GM19025 (cell line): ENCODE results near the gene SERAC1.

Source experiments
- ATAC-seq: cut with Tn5 transposase; IDR thresholded peaks from one replicate; pipeline ENCODE4 v1.9.1; 2021; ENCODE audit warnings: mild to moderate bottlenecking, low read depth, moderate library complexity; ENCODE audit not compliant: unreplicated experiment

The SERAC1 gene

DNA sequence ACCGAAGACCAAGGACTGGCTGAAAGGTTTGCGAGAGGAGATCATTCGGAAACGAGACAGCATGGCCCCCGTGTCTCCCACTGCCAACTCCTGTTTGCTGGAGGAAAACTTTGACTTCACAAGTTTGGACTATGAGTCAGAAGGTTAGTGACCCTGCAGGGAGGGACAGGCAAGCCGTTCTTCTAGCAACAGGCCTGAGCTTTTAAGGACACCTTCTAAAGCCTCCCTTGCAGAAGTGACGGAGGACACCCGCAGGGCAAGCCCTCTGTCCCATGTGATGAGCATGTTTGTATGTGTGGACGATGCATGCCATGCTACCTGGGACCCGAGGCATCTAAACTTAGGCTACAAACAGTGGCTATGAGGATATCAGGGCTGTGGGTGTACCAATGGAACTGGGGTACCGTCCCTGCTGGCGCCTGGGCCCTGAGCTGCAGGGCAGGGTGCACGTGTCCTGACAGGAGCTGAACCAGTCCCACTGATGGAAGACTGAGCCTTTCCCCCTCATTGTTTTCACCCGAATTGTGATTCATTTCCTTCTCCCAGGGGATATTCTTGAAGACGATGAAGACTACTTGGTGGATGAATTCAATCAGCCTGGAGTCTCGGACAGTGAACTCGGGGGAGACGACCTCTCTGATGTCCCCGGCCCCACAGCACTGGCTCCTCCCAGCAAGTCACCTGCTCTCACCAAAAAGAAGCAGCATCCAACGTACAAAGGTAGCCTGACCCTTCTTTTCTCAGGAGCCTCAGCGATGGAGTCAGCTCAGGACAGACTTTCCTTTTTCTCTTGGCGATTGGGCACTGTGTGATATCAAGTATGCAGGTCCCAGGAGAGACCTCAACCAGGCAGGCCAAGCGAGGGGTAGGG lies 84.4 kb downstream of the SERAC1 start:
- no peak for ATAC-seq

DNA sequence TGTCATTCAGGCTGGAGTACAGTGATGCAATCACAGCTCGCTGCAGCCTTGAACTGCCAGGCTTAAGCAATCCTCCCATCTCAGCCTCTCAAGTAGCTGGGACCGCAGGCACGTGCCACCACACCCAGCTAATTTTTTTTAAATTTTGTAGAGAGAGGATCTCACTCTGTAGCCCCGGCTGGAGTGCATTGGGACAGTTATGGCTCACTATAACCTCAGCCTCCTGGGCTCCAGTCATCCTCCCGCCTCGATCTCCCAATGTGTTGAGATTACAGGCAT lies 86.5 kb downstream of the SERAC1 start:
- no peak for ATAC-seq

DNA sequence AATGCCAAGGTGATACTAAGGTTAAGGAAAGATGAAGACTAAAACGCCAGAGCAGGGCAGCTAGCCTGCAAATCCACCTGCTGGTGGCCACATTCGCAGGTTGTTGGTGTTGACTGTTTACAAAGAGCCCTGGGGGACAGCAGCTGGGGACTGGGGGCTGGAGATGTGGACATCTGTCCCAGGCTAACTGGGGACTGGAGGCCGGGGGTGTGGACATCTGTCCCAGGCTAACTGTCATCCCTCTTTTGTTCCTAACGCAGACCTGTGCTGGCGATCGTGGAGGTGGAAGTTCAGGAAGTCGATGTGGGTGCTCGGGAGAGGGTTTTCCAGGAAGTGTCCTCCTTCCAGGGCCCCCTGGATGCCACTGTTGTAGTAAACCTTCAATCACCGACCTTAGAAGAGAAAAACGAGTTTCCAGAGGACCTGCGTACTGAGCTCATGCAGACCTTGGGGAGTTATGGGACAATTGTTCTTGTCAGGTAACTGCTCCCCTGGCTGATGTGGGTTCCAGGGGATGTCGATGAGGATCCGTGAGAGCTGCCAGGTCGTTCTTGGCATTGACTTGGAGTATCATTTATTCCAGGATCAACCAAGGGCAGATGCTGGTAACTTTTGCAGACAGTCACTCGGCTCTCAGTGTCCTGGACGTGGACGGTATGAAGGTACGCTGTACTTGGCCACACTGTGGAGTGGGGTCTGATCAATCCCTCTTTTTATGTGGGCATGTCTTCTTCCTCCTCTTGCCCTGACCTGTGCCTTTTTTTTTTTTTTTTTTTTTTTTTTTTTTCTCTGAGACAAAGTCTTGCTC lies 87.0 kb downstream of the SERAC1 start:
- no peak for ATAC-seq

DNA sequence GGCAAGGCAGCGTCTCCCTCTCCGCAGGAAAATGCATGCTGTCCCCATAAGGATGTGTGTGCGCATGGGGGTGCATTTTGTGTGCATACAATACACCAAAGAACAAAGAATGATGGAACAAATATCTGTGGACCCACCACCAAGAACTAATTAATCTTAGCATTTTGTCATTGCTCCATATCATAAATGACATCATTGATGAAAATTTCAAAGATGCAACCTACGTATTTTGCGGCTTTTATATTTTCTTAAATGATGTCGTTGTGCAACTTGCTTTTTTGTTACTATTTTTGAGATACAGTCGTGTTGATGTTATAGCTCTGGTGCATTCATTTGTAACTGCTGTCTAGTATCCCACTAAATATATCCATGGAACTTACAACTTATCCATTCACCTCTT lies 89.7 kb downstream of the SERAC1 start:
- ATAC-seq, result no peak

DNA sequence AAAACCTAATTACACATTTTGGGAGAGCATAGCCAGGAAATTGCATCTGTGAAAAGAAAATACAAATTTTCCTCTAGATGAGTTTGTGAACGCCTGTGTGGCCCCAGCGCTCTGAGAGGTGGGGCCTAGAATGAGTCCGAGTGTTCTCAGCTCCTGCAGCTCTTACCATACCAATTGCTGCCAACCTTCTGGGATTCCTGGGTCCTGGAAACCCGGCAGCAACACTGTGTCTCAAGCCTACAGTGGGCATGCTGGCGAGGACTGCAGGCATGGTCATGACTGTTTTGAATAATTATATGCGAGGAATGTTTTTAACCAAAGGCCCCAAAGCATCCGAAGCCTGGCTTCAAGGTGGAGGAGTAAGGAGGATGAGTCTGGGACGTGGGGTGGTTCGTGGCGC lies 90.4 kb downstream of the SERAC1 start:
- ATAC-seq, result no peak

DNA sequence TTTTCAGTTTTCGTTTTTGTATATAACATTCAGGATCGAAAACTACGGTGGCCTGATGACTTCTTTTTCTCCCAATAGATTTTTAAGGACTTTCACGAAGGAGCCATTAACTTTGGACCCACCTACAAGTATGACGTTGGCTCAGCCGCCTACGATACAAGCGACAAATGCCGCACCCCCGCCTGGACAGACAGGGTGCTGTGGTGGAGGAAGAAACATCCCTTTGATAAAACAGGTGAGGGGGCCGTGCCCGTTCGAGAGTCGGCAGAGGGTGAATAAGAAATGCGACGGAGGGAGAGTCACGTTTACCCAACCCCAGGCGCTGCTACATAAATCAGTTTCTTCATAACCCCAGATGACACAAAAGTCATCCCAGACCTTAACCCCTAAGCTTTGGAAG lies 91.5 kb downstream of the SERAC1 start:
- ATAC-seq, result no peak

DNA sequence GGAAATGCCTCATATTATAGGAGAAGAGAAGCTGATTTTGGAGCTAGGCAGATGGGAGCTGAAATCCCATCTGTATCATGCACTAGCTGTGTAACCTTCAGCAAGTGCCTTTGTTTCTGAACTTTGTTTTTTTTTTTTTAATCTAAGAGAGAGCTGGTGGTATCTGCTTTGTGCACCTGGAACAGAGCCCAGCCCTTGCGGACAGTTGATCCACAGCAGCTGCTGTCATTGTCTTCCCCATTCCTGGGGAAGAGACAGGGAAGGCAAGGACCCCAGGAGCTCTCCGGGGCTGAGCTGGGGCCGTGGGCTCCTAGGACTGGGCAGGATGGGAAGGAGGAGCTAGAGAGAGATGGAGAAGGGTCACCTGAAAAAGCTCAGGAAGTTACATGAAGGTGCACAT lies 94.3 kb downstream of the SERAC1 start:
- ATAC-seq, result no peak

DNA sequence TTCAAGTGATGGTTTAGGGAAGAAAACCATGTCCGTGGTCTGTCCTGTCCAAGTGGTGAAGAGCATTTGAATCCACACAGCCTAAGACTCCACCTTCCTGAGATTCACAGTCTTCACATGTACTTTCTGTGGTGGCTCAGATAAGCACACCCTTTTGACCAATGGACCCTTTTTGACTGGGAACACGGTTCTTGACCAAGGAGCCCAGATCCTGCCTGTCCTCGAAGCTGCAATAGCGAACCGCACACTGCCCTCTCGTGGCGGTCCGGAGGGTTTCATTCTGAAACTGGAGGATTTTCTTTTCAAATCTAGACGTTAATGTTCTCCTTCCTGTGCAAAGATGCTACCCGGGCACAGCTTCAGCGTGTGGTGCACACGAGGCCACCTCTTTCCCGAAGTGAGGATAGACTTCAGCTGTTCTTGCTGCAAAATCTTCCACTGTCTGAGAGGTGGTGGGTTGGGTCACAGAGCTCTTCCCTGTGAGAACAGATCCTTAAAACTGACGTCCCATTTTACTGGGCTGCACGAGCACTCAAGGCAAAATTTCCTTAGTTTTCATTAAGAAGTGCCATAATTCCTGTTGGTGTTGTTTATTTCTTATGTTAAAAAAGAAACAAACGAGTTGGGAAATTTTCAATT lies 95.9 kb downstream of the SERAC1 start:
- ATAC-seq, result no peak

DNA sequence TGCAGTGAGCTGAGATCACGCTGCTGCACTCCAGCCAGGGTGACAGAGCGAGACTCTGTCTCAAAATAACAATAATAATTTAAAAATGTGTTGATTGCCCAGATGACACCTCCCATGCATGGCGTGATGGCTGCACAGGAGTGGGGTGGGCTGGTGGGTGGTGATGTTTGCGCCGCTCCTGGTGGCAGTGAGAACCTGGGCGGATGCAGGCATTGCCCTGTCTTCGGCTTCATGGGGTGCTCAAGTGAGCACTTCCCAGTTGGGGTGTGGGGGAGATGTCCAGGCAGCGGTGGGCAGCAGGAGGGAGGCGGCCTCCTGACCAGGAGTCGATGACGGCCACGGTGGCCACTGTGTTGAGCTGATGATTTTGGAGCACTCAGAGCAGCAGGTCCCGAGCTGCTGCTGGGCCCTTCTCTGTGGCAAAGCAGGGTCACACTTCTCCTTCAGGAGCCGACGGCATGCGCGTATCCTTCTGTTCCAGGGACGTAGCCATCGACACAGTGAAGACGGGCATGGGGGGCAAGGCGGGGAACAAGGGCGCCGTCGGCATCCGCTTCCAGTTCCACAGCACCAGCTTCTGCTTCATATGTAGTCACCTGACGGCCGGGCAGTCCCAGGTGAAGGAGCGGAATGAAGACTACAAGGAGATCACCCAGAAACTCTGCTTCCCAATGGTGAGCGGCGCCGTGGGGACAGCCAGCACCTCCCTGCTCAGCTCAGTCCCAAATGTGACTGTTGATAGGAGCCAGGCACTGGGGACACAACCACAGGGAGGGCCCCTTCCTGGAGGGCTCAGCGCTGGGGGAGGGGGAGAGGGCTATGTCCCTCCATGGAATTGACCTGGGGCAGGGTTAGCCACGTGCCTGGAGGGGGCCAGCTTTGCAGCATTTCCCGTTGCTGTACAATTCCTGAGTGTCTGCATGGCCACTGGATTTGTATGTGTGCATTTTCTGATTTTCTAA lies 96.7 kb downstream of the SERAC1 start:
- no peak for ATAC-seq

DNA sequence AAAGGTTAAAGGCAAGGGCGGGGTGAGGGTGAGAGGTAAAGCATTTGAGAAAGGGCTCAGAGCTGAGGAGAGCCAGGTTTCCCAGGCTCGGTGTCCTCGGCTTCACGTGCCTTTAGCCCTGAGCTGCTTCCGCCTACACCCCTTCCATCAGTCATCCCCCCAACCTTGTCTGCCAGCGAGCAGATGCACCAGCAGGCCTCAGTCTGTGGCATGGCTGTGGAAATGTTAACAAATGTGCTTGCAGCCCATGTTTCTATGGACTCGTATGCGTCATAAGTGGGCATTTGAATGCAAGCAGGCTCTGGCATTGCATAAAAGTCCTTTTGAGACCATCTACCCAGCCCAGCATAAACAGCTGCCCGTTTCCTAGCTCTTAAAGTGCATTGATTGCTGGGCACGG lies 97.5 kb downstream of the SERAC1 start:
- no peak for ATAC-seq

DNA sequence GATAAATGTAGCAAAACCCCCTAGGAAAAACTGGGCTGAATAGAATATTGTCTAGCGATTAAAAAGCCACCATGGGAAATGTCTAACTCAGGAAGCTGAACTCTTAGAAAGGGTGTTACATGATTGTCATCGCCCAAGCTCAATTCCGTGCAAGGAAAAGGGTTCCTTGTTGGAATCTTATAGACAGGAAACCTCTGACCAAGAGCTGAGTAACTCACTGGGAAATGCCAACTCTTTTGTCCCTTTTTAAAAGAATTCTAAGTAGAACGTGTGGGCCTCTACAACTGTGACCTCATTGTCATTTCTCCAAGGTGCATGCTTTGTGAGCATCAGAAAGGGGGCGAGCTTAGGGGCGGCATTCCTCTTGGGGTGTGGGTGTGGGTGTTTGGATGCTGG lies 98.3 kb downstream of the SERAC1 start:
- no peak for ATAC-seq

DNA sequence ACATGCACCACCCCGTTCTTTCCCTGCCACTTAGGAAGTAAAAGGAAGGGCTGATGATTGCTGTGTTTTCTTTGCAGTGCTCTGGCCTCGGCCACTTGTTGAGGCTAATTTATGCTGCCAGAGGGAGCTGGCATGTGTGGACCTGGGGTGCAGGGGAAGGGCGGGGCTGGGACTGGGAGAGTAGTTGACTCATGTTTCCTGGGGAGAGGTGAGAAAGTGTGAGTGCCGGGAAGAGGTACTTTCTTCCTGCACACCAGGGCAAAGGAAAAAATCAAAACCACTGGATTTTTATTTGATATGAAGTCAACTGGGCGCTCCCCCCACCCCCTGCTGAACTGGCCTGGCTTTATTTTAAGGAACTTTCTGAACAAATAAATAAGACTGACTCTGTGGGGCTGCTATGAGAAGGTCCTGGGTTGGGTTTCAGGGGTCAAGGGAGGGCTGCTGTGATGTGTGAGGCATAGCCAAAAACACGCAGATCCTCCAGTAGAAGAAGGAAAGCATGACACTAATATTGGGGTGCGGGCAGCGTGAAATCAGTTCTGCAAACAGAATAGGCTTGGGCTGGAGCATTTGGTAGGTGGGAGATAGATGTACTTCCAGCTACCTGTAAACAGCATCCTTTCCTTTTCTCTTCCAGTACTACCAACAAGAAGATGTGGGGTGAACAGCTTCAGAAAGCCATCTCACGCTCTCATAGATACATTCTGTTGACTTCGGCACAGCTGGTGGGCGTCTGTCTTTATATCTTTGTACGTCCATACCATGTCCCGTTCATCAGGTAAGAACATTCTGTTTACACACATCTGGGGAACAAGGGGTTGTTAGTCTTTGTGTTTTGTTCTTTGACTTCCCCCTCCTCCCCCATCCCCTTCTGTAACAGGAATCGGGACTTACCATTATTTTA lies 98.9 kb downstream of the SERAC1 start:
- ATAC-seq, result no peak

DNA sequence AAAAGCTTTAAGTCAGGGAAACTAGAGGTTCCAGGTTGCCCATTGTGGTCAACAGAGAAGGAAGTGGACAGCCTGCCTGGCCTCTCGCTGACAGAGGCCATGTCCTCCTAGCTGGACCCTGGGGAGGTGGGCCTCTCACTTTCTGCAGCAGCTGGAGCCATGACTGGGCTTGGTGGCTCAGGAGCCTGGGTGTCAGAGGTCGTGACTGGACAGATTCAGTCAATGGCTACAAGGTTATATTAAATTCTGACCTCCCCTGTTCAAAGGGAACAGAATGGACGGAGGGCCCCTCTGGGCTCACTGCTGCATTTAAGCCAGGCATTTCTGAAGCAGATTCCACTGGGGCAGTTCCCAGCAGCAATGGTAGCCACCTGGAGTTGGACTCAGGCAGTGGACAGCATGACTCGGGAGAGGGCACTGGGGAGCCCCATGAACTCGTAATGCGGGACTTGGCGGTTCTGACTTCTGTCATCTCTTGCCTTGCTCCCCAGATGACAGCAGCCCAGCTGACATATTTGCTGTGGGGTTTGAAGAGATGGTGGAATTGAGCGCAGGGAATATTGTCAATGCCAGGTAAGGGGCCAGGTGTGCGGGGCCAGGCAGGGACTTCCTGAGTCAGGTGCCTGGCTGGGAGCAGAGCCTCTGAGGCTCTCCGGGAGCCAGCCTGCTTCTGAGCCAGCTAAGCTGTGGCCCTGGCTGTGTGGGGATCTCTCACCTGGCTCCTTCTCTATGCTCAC lies 99.7 kb downstream of the SERAC1 start:
- ATAC-seq, result no peak

DNA sequence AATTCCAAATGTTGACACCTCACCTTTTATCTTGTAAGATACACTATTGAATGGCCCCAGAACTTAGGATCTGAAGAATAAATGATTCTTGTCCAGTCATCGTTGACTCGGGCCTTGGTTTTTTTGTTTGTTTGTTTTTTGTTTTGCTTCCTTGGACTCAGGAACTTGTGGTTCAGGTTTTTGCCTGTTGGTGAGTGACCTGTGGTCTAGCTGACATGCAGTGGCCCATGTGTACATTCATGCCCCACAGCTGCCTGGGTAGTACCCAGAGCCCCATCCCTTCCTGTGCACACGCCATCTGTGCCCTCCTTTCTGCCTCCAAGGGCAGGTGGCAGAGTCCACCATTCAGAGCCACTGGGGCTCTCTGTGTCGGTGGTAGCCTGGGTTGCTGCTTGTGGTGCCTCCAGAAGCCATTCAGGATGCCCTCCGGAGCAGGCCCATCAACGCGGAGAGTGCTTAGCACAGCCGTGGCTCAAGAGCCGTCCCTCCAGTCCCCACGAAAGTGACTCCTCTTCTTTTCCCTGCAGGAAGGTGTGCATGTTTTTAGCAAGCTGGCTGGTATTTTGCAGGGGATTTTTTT lies 100.5 kb downstream of the SERAC1 start:
- ATAC-seq, result no peak

DNA sequence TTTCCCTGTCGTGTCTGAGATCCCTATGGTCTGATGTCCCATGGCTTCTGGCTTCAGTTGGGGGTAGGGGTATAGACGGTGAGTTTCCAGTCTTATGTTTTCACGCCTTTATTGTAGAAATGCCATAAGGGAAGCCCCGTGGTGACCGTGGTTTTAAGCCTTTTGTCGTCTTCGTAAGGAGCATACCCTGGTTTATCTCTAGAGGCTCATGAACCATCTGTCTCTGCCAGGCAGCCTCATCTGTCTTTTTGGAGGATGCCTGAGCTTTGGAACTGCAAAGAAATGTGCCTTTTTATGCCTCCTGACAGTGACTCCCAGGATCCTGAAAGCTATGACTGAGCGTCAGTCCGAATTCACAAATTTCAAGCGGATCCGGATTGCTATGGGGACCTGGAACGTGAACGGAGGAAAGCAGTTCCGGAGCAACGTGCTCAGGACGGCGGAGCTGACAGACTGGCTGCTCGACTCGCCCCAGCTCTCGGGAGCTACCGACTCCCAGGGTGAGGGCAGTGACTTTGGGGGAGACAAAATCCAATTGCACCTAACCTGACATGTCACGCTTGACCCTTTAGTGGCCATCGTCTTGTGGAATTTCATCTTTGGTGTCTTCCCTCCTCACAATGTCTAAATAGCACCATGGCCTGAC lies 101.8 kb downstream of the SERAC1 start:
- ATAC-seq, result no peak

DNA sequence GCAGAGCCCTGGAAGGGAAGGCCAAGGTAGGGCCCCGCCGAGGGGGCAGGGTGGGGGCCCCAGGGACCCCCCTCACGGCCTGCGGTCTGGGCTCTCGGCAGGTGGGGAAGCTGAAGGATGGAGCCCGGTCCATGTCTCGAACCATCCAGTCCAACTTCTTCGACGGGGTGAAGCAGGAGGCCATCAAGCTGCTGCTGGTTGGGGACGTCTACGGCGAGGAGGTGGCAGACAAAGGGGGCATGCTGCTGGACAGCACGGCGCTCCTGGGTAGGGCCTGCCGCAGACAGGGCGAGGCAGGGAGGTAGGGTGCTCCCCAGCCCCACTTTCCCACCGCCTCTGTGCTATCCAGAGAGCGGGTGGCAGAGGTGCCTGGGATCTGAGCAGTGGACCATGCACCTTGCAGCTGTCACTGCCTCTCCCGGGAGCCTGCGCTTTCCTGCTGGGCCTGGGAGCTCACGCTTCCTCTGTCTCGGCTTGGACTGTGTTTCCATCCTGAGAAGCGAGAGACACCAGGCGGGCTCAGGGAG lies 103.3 kb downstream of the SERAC1 start:
- ATAC-seq, result no peak

DNA sequence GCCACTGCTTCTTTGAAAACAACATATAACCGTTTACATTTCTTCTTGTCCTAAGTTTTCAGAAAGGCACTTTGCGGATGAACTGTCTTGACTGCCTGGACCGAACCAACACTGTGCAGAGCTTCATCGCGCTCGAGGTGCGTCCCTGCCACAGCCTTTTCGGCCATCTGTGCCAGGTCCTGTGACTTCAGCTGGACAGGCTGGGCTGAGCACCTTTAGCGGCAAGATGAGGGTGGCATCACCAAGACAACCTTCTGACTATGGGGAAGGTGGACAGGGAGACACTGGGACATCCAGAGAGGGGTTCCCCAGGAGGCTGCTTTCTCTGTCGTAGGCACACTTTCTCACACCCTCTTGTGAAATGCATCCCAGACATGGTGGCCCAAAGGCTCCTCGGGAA lies 104.3 kb downstream of the SERAC1 start:
- no peak for ATAC-seq
